NCI-H2196 (cell line): Measurements from ENCODE around the gene CFH.
"Not testable (repeated sequence)": the region's sequence is repeated elsewhere in the genome, so short reads cannot be mapped to it uniquely, and the experiment has no call there.

ENCODE experiments used
- DNase-seq: peaks from one replicate; lab custom pipeline; 2025; ENCODE audit not compliant: unreplicated experiment; lab: John Stamatoyannopoulos, UW

The CFH gene

DNA sequence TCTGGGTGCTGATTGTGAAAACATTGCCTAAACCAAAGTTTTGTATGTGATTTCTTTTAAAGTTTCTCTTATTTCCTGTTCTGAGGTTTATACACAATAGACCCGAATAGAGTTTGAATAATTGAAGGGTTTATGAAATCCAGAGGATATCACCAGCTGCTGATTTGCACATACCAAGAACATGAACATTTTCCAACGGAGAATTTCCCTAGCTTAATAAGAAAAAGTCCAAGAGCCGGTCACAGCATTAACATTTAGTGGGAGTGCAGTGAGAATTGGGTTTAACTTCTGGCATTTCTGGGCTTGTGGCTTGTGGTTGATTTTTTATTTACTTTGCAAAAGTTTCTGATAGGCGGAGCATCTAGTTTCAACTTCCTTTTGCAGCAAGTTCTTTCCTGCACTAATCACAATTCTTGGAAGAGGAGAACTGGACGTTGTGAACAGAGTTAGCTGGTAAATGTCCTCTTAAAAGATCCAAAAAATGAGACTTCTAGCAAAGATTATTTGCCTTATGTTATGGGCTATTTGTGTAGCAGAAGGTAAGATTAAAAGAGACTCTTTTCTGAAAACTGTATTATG, at the start of gene CFH:
Gene CFH, plus strand, starts transcription at position 407 of the 579 bp plus-strand sequence. Its CDS starts 75 bp downstream, at position 482.
- no peak for DNase-seq

DNA sequence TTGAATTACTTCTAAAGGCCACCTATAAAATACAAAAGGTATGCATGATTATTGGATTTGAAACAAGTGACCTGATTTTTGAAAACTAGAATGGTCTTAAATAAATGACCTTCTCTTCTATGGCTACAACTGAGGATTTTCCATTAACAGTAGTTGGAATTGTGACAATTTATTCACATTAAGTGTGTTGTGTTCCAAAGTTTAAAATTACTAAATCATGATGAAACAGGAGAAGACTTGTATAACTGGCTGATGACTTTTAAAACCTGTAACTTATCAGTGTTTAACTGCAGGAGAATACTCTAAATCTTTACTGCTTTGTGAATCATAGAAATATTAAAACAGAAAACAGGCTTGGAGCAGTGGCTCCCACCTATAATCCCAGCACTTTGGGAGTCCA, 48.2 kb upstream of the CFH start:
- no peak for DNase-seq

DNA sequence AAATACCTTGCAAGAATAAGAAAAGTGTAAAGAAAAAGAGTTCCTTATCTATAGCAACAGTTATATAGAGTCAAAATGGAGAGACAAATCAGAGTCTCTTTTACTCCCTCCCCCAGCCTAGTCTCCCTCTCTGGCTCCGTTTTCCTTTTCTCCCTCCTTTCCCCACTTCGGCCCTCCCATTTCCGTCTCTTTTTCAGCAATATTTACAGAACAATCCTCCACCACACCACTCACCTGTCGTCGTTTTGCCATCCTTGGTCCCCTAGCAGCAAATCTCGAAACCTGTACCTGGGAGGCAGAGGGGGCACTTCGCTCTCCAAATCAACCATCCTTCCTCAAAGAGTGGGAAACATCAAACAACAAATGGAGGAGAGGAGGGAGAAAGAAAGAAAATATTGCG, 43.9 kb upstream of the CFH start:
- DNase-seq, result no peak

DNA sequence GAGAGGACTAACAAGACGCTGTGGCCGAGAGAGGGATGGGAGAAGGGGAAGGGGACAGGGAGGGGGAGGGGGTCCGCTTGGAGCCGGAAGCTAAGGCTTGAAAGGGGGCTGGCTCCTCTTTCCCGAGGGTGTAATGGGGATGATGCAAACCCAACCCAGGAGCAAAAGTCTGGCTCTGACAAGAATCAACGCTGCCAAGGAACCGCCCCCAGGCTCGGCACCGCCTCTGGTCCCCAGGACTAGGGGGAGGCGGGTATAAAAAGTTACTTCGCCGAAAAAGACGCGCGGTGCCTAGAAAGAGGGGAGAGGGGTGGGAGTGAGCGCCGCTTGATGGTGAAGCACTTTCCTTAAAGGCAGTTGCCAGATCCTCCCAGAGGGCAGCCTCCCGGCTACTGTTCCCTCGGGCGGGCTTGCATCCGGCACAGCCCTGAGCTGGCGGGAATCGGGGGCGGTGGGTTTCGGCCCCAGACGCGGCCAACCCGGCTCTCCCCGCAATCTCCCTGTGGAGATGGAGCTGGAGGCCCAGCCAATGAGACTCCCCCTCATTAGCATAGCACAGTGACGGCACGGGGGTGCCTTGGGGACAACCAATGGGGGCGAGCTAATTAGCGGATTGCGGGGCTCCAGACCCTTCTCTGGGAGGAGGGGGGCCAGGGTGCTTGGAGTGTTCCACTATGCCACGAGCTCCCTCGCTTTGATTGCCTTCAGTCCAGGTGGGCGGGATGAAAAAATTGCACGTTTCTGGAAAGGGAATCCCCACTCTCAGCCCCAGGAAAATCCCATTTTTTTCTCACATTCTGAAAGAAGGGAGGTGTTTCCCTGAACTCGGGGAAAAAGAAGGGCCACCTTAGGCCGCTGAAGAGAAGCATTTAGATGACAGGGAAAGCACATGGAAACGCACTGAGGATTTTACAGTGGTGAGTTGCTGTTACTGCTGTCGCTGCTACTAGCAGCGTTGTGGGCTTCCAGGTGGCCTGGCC, 43.2 kb upstream of the CFH start, which contains the start of gene KCNT2:
Gene KCNT2, minus strand, starts transcription at position 51 of the 980 bp plus-strand sequence. CDS start 131 bp downstream, outside the sequence.
- no peak for DNase-seq

DNA sequence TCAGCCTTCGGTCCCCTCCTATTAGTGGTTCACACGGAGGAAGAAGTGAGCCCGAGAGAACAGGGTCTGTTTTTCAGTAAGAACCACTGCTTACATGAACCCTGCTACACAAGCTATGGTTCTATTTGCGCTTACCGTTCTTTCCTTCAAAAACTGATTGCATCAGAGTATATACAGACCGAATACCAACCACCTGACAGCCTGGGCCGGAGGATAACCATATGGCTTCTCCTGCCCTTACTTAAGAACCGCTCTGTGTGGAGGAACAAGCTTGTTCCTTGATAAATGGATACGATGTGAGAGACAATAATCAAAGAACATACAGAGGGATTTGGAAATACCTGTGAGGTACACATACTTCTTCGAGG, 42.5 kb upstream of the CFH start:
- DNase-seq, result no peak

DNA sequence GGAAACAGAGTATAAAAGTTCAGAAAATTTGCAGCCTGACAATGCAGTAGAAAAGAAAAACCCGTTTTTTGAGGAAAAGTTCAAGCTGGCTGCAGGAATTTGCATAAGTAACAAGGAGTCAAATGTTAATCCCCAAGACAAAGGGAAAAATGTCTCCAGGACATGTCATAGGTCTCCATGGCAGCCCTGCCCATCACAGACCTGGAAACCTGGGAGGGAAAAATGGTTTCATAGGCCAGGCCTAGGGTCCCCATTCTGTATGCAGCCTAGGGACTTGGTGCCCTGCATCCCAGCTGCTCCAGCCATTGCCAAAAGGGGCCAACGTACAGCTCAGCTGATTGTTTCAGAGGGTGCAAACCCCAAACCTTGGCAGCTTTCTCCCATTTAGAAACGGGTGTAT, 40.0 kb upstream of the CFH start:
- no peak for DNase-seq

DNA sequence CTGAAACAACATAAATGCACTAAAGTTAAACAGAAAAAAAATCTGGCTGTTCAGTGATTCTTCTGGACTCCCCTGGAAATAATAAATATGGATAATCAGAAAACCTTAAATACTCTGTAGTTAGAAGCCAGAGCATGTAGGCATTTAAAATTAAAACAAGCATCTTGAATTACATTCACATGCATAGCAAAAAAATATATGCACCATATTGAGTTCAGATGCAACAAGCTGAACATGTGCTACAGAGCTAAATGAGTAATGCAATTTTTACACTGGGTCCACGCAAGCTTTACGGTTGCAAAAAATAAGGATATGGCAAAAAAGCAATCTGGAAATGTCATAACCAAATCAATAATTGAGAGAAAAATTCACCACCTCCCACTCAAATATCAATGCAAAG, 32.1 kb upstream of the CFH start:
- DNase-seq, result no peak

DNA sequence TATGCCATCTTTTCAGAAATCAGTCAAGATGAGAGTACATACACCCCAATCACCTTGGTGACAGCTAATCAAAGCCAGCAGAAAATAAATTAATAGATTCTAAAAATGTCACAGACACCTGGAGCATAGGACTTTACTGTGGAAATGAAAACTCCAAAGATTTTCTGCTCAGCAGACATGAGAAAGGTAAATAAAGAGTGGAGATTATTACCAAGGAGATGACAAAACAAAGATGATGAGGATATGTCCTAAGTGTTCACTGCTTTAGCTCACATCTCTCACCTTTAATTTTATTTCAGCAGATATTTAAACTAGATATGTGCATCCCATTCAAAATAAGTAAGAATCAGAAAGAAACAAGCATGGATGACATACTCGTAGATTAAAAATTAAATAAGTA, 28.8 kb upstream of the CFH start:
- DNase-seq, result no peak

DNA sequence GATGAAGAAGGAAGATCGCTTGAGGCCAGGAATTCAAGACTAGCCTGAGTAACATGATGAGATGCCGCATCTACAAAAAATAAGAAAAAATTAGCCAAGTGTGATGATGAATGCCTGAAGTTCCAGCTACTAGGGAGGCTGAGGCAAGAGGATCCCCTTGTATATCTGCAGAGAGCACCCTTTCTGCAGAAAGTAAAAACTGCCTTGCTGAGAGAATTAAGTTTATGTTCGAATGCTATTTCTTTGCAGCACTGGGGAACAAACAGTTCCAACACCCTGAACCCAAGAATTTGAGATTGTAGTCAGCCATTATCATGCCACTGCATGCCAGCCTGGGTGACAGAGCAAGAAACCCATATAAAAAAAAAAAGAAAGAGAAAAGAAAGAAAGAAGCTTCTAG, 23.0 kb upstream of the CFH start:
- no peak for DNase-seq

DNA sequence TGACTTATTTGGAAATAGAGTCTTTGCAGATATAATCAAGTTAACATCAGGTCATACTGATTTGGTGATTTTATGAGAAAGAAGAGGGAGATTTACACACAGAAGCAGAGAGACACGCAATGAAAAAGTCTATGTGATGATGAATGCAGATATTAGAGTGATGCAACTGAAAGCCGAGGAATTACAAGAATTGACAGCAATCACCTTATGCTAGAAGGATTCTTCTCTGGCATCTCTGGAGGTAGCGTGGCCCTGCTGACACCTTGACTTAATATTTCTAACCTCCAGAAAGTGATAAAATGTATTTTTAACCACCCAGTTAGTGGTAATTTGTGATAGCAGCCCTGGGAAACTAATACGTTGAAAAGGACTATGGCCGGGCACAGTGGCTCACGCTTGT, 14.2 kb upstream of the CFH start:
- DNase-seq, result no peak

DNA sequence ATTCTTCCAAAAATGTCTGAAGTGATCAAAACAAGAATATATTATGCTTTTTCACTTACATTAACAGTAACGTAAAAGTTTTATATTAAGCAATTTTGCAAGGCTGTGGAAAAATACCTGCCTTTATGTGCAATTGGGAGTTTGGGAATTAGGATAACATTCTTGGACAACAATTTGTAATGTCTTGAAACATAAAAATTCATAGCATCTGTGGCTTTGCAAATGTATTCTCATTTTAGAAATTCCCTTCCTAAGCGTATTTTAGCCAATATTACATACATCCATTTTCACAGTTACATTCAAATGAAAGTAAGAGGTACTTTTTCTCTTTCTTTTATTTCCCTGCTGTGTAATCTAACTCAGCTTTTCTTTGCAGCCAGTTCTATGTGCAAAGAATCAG, 13.4 kb upstream of the CFH start:
- DNase-seq, result no peak

DNA sequence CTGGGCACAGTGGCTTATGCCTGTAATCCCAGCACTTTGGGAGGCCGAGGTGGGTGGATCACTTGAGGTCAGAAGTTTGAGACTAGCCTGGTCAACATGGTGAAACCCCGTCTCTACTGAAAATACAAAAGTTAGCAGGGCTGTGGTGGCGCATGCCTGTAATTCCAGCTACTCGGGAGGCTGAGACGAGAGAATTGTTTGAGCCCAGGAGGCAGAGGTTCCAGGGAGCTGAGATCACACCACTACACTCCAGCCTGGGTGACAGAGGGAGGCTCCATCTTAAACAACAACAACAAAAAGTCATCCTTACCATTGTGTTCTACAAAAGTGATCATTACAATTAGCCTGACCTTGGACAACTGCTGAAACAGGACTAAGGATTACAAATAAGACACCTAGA, 12.6 kb upstream of the CFH start:
- not testable (repeated sequence) for DNase-seq

DNA sequence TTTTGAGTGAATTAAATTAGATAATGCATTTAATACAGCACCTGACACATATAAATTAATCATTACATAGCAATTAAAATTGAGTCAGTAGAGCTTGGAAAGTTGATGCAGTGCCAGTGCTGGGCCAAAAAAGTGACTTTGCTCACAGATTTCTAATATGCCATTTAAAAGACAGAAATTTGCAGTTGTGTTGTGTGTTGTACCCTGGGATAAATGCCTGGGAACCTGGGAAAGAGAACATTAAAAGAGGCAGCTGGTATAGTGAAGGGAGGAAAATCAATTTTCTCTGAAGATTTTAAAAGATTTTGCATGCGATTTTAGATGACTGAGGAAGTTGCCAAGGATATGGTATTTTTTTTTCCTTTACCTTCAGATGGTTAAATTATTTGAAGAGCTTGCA, 10.9 kb upstream of the CFH start:
- DNase-seq, result no peak

DNA sequence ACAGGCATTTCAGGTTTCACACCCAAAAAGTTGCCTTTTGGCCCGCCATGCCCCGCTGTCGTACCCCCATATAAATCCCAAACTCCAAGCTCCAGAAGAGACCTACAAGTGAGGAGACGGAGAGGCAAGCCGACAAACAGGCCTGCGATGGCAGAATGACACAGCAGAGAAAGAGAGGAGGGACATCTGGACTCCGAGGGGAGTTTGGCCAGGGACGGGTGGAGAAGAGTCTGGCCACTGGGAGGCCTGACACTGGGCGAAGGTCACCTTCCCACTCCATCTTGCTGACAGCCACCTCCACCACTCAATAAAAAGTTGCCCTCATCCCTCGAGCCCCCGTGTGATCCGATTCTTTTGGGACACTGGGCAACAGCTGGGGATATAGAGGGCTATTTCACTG, 1.9 kb upstream of the CFH start:
- no peak for DNase-seq

DNA sequence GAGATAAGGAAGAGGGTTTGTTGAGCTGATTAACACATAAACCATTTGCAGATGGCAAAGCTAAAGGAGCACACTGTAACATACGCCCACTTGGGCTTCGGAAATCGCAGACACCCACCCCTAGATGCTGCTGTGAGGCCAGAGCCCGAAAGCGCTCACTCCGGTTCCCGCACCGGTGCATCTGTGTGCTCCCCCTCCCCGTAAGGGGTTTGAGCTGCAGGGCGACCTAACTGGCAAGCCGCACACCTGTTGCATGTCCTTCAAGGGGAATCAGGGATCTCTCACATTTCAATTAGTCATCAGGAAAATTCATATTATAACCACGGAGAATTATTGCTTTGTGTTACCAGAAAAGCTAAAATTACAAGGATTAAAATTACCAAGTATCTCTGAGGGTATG, 1.4 kb upstream of the CFH start:
- no peak for DNase-seq

DNA sequence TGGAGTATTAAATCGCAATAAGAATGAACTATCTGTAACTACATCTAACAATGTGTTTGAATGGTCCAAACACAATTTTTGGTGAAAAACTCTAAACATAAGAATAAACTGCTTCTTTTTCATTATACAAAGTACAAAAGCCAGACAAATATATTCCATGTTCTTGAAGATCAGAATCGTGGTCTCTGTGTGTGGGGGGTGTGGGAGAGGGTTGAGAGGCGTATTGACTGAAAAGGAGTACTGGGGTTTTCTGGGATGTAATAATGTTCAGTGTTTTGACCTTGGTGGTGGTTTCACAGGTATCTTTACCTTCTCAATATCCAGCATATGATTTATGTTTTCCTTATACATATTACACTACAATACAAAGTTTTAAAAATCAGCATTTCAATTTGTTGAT, 764 bp upstream of the CFH start:
- no peak for DNase-seq

DNA sequence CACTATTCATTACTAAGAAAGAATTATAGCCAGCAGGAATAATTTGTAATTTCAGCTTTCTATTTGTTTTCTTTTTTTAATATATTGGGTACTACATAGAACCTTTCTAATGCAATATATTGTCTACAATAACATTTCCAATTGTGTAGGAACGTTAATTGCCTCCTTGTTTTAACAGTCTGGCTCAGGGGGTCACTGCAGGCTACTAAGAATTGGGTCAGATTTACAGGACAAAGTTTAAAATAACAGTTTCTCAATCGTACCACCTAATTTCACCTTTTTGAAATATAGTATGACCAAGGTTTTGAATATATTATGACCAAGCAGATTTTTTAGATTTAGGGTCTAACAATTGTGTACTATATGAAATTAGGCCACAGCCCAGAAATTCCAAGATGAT, 2.4 kb downstream of the CFH start:
- DNase-seq, result no peak

DNA sequence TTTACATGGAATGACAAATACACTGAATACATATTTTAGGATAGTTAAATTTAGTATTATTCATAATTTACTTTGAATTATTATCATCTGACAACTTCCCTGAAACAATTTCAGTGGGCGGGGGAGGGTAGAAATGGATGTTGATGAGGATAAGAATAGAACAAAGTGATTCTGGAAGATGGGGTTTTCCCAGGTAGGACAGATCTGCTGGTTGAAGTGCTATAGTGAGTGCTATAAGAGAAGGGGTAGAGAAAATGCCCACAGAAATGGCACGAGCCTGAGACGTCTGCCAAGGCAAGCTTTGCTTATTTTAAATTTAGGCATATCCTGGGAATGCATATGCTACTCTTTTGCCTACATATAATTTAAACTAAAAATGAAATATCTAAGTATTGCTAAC, 3.2 kb downstream of the CFH start:
- DNase-seq, result no peak

DNA sequence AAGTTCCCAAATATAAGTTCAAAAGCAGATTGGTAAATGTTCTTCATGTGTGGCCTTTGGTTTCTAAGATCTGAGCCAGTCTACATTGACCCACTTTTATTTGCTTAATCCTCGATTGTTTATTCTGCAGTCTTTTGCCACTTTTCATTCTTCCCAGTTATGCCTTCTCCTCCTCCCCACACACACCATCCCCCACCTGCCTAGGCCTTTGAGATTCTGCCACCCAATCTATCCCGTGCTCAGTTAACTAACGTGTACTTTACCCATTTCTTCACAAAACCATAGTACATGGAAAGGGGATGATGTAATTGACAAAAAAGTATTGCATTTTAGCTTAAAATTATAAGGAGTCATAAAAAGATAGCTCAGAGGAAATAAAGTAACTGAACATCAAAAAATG, 3.7 kb downstream of the CFH start:
- DNase-seq, result no peak

DNA sequence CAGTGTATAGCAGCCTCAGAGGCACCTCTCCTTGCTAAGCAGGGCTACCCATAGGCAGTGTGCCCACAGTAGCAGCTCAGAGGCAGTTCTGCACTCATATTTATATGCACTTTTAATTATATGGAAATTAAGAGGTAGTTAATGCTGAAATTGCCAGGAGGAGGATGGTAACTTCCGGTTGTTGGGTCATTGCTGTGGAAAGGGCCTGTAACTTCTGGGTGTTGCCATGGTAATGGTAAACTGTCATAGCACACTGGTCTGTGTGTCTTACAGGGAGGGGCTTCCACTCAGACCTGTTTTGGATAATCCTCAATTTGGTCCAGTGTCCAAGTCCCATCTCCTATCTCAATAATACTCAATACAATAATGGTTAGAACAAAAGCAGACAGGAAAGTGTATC, 7.6 kb downstream of the CFH start:
- no peak for DNase-seq

DNA sequence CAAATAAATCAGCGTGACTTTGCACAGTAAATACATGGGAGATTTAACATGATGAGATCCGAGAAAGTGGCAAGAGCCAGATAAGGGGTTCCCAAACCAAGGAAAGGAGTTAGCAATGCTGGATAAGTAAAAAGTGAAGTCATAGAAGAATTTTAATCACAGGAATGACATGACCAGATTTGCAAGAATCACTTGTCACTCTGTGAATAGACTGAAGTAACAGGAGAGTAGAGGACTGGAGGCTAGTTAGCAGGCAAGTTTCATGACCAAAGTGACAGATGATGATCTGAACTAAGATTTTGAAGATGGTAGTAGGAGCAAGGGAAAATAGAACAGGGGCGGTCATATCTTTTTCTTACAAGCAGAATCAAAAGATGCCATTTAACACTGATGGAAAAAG, 8.4 kb downstream of the CFH start:
- no peak for DNase-seq

DNA sequence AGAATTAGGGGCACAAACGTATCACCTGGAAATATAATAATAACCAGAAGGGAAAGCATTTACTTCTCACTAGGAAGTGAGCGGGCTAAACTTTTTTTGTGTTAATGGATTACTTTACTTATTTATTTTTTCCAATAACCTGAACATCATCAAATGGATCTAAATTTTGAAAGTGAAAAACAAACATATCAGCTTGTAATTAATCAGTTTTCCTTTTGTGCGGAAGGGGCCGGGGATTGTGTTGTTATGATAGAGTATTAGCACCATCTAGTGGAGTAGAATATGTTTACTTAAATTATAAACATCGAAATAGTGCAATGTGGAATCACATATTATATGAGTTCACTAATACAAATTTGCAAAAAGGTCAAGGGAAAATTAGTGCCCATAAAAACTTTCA, 9.0 kb downstream of the CFH start:
- DNase-seq, result peak; percentile 12

DNA sequence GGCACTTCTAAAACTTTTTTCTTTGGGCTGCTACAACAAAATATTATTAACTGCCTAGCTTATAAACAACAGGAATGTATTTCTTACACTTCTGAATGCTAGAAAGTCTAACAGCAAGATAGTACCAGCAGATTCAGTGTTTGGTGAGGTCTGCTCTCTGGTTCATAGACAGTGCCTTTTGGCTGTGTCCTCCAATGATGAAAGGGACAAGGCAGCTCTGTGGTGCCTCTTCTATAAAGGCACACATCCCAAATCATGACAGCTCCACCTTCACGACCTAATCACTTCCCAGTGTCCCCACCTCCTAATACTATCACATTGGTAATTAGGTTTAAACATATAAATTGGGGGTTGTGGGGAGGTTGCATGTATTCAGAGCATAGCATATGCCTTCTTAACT, 9.5 kb downstream of the CFH start:
- no peak for DNase-seq
